Neural cell (in vitro differentiated cells): ENCODE measurements around the gene HJURP. TPM values are rescaled to one million over a fixed set of nuclear protein-coding genes. Genes with fewer than 3 reads are reported as not detected.

ENCODE experiments used
- H2AFZ ChIP-seq: fragments of 200-600, 300-800 bp; sonication (generic), shearing (Covaris generic); 2 replicates; pipeline ENCODE4 v1.6.0; 2014; ENCODE audit warnings: low read depth, mild to moderate bottlenecking, antibody characterized with exemption, low read length, moderate library complexity
- H3F3A ChIP-seq: fragments of 200-600 bp; shearing (Covaris generic); 2 replicates; pipeline ENCODE4 v1.6.1; 2016; ENCODE audit warnings: mild to moderate bottlenecking, moderate library complexity, mixed read lengths, antibody characterized with exemption, low read length; ENCODE audit not compliant: insufficient read depth, poor library complexity, severe bottlenecking
- H3K27ac ChIP-seq: fragments of 200-600, 300-800 bp; sonication (generic), shearing (Covaris generic); 2 replicates; pipeline ENCODE4 v1.5.1; 2014; ENCODE audit warnings: mild to moderate bottlenecking, low read length, moderate library complexity
- H3K27me3 ChIP-seq: fragments of 300-800, 200-600 bp; sonication (generic), shearing (Covaris generic); 2 replicates; pipeline ENCODE4 v1.6.0; 2014; ENCODE audit warnings: mild to moderate bottlenecking, low read depth, low read length, moderate library complexity; ENCODE audit not compliant: insufficient read depth
- H3K36me3 ChIP-seq: fragments of 300-800, 200-600 bp; sonication (generic), shearing (Covaris generic); 2 replicates; pipeline ENCODE4 v1.5.1; 2014; ENCODE audit warnings: mild to moderate bottlenecking, antibody characterized with exemption, low read length, moderate library complexity; ENCODE audit not compliant: insufficient read depth
- H3K4me2 ChIP-seq: fragments of 300-800, 200-600 bp; sonication (generic), shearing (Covaris generic); 2 replicates; pipeline ENCODE4 v1.6.0; 2014; ENCODE audit warnings: mild to moderate bottlenecking, low read length
- H3K4me3 ChIP-seq: fragments of 300-800, 200-600 bp; sonication (generic), shearing (Covaris generic); 2 replicates; pipeline ENCODE4 v1.5.1; 2014; ENCODE audit warnings: mild to moderate bottlenecking, low read length, moderate library complexity
- H3K79me2 ChIP-seq: fragments of 200-600 bp; shearing (Covaris generic); replicated peaks from 2 replicates; pipeline ENCODE4 v1.6.0; 2014; ENCODE audit warnings: mild to moderate bottlenecking, low read length, moderate library complexity; ENCODE audit not compliant: insufficient read depth
- H3K9ac ChIP-seq: fragments of 300-800, 200-600 bp; sonication (generic), shearing (Covaris generic); 2 replicates; pipeline ENCODE4 v1.6.1; 2016; ENCODE audit warnings: mild to moderate bottlenecking, low read length, mixed read lengths
- H3K9me2 ChIP-seq: fragments of 200-600 bp; shearing (Covaris generic); 2 replicates; pipeline ENCODE4 v1.6.1; 2016; ENCODE audit warnings: mild to moderate bottlenecking, low read length, mixed read lengths; ENCODE audit not compliant: insufficient read depth
- H3K9me3 ChIP-seq: fragments of 200-600, 300-800 bp; sonication (generic), shearing (Covaris generic); 2 replicates; pipeline ENCODE4 v1.6.1; 2016; ENCODE audit warnings: mild to moderate bottlenecking, mixed run types, low read length, moderate library complexity, mixed read lengths
- H4K20me1 ChIP-seq: fragments of 200-600 bp; shearing (Covaris generic); 2 replicates; pipeline ENCODE4 v1.6.1; 2016; ENCODE audit warnings: mild to moderate bottlenecking, mixed run types; ENCODE audit not compliant: insufficient read depth
- EP300 ChIP-seq: fragments of 450-650 bp; conservative IDR thresholded peaks from 2 replicates; pipeline ENCODE4 v1.6.1; 2014; ENCODE audit warnings: antibody characterized with exemption, mild to moderate bottlenecking, moderate library complexity; ENCODE audit not compliant: poor library complexity, severe bottlenecking
- EZH2 ChIP-seq: fragments of 200-600, 300-800 bp; shearing (Covaris generic), sonication (generic); IDR thresholded peaks from 2 replicates; pipeline ENCODE4 v1.6.1; 2014; ENCODE audit warnings: antibody characterized with exemption, low read length, borderline replicate concordance, mild to moderate bottlenecking; ENCODE audit not compliant: insufficient read depth, poor library complexity, severe bottlenecking
- MXI1 ChIP-seq: fragments of 450-650 bp; conservative IDR thresholded peaks from 2 replicates; pipeline ENCODE4 v1.6.1; 2014; ENCODE audit warnings: antibody characterized with exemption, mild to moderate bottlenecking; ENCODE audit not compliant: poor library complexity, severe bottlenecking
- POLR2AphosphoS5 ChIP-seq: IDR thresholded peaks from 2 replicates; pipeline ENCODE4 v1.6.1; 2012
- RAD21 ChIP-seq: fragments of 450-650 bp; conservative IDR thresholded peaks from 2 replicates; pipeline ENCODE4 v1.6.1; 2014; ENCODE audit warnings: antibody characterized with exemption, mild to moderate bottlenecking, moderate library complexity
- SMC3 ChIP-seq: fragments of 450-650 bp; conservative IDR thresholded peaks from 2 replicates; pipeline ENCODE4 v1.6.1; 2014; ENCODE audit warnings: antibody characterized with exemption, mild to moderate bottlenecking, moderate library complexity; ENCODE audit not compliant: poor library complexity
- TAF1 ChIP-seq: IDR thresholded peaks from 2 replicates; pipeline ENCODE4 v1.6.1; 2012; ENCODE audit warnings: low read depth
- polyA plus RNA-seq: library from polyadenylated mRNA; depleted of rRNA; stranded (reverse); fragments of >200 nt; gene quantifications from 2 replicates; pipeline ENCODE4 v1.2.3, GENCODE V29; 2014
- TF ChIP-seq, protein P1 (sequence below): IDR thresholded peaks from 2 replicates; pipeline ENCODE4 v1.6.1; 2012; ENCODE audit warnings: borderline replicate concordance
- TF ChIP-seq, protein P2 (sequence below): fragments of 450-650 bp; IDR thresholded peaks from 2 replicates; pipeline ENCODE4 v1.5.1; 2014; ENCODE audit warnings: antibody characterized with exemption, mild to moderate bottlenecking, moderate library complexity; ENCODE audit not compliant: poor library complexity, severe bottlenecking

The HJURP gene
- polyA plus RNA-seq, 1 donor from 2014 or later: 1.3 TPM

DNA sequence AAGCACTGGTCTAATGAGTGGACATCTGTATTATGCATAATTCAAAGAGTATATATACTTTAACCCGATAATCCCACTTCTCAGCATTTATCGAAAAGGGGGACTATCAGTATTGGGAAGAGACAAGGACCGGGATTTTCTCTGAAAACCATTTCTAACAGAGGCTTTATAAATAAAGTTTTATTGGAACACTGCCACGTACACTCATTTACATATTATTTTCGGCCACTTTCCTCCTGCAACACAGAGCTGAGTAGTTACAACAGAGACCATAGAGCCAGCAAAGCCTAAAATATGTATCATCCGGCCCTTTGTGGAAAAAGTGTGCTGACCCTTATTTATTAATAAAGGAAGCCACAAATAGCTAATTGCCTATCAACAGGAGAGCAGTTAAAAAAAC is 3.2 kb downstream of the HJURP start:
- Histone ChIP-seq H2AFZ (no peak overlapping the region), H3K27ac (no peak overlapping the region), H3K4me2 (no peak overlapping the region), H3K79me2 (peaks cover 33% of the 10 kb centered on the region), H3K4me3 (no peak overlapping the region), H3F3A (no peaks in the 10 kb centered on the region), H3K9me2 (no peaks in the 10 kb centered on the region), H4K20me1 (no peaks in the 10 kb centered on the region), H3K9ac (no peak overlapping the region), H3K9me3 (no peaks in the 10 kb centered on the region), H3K27me3 (no peaks in the 10 kb centered on the region), H3K36me3 (no peaks in the 10 kb centered on the region)
- TF ChIP-seq POLR2AphosphoS5: no peak
- no peak for TF ChIP-seq SMC3
- TF ChIP-seq TAF1: no peak
- TF ChIP-seq, protein P1, sequence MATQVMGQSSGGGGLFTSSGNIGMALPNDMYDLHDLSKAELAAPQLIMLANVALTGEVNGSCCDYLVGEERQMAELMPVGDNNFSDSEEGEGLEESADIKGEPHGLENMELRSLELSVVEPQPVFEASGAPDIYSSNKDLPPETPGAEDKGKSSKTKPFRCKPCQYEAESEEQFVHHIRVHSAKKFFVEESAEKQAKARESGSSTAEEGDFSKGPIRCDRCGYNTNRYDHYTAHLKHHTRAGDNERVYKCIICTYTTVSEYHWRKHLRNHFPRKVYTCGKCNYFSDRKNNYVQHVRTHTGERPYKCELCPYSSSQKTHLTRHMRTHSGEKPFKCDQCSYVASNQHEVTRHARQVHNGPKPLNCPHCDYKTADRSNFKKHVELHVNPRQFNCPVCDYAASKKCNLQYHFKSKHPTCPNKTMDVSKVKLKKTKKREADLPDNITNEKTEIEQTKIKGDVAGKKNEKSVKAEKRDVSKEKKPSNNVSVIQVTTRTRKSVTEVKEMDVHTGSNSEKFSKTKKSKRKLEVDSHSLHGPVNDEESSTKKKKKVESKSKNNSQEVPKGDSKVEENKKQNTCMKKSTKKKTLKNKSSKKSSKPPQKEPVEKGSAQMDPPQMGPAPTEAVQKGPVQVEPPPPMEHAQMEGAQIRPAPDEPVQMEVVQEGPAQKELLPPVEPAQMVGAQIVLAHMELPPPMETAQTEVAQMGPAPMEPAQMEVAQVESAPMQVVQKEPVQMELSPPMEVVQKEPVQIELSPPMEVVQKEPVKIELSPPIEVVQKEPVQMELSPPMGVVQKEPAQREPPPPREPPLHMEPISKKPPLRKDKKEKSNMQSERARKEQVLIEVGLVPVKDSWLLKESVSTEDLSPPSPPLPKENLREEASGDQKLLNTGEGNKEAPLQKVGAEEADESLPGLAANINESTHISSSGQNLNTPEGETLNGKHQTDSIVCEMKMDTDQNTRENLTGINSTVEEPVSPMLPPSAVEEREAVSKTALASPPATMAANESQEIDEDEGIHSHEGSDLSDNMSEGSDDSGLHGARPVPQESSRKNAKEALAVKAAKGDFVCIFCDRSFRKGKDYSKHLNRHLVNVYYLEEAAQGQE: no peak
- TF ChIP-seq MXI1: no peak
- TF ChIP-seq RAD21: no peak
- no peak for TF ChIP-seq EZH2
- no peak for TF ChIP-seq EP300
- TF ChIP-seq, protein P2, sequence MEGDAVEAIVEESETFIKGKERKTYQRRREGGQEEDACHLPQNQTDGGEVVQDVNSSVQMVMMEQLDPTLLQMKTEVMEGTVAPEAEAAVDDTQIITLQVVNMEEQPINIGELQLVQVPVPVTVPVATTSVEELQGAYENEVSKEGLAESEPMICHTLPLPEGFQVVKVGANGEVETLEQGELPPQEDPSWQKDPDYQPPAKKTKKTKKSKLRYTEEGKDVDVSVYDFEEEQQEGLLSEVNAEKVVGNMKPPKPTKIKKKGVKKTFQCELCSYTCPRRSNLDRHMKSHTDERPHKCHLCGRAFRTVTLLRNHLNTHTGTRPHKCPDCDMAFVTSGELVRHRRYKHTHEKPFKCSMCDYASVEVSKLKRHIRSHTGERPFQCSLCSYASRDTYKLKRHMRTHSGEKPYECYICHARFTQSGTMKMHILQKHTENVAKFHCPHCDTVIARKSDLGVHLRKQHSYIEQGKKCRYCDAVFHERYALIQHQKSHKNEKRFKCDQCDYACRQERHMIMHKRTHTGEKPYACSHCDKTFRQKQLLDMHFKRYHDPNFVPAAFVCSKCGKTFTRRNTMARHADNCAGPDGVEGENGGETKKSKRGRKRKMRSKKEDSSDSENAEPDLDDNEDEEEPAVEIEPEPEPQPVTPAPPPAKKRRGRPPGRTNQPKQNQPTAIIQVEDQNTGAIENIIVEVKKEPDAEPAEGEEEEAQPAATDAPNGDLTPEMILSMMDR: no peak

DNA sequence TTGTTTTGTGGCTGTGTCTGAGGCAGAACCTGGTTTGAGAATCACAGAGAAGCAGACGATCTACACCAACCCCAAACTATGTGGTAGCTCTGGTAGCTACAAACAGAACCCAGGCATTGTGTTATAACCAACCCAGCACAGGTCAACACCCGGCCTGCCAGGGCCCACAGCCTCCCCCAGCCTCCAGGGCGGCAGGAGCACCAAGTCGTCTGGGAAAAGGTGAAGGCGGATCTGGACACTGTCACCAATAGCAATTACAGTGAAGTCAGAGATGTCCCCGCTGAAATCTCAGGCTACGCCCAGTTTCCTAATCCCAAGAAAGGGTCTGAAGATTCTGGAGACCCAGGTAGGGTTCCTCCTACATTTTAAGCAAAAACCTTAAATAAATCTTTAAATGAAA is 3.6 kb downstream of the HJURP start:
- H3K4me2 ChIP-seq: no peak overlapping the region
- no peaks in the 10 kb centered on the region for H4K20me1 ChIP-seq
- no peak overlapping the region for H3K9ac ChIP-seq
- no peaks in the 10 kb centered on the region for H3K9me2 ChIP-seq
- TF ChIP-seq SMC3 (no peak), MXI1 (no peak), EZH2 (no peak), EP300 (no peak), TAF1 (no peak), RAD21 (no peak), POLR2AphosphoS5 (no peak)
- TF ChIP-seq, protein P1: no peak
- H3K79me2 ChIP-seq: peaks cover 33% of the 10 kb centered on the region
- no peak overlapping the region for H2AFZ ChIP-seq
- H3K4me3 ChIP-seq: no peak overlapping the region
- H3K9me3 ChIP-seq: no peaks in the 10 kb centered on the region
- no peaks in the 10 kb centered on the region for H3K36me3 ChIP-seq
- no peaks in the 10 kb centered on the region for H3K27me3 ChIP-seq
- no peaks in the 10 kb centered on the region for H3F3A ChIP-seq
- no peak overlapping the region for H3K27ac ChIP-seq
